ENCODE measurements around the gene CRELD2. TPM values are rescaled to one million over a fixed set of nuclear protein-coding genes. Genes with fewer than 3 reads are reported as not detected.

CRELD2 gene
- total and polyA plus RNA-seq, 3 experiments from 2014 or later: 49.4 to 53.2 (median 50.7) TPM

DNA sequence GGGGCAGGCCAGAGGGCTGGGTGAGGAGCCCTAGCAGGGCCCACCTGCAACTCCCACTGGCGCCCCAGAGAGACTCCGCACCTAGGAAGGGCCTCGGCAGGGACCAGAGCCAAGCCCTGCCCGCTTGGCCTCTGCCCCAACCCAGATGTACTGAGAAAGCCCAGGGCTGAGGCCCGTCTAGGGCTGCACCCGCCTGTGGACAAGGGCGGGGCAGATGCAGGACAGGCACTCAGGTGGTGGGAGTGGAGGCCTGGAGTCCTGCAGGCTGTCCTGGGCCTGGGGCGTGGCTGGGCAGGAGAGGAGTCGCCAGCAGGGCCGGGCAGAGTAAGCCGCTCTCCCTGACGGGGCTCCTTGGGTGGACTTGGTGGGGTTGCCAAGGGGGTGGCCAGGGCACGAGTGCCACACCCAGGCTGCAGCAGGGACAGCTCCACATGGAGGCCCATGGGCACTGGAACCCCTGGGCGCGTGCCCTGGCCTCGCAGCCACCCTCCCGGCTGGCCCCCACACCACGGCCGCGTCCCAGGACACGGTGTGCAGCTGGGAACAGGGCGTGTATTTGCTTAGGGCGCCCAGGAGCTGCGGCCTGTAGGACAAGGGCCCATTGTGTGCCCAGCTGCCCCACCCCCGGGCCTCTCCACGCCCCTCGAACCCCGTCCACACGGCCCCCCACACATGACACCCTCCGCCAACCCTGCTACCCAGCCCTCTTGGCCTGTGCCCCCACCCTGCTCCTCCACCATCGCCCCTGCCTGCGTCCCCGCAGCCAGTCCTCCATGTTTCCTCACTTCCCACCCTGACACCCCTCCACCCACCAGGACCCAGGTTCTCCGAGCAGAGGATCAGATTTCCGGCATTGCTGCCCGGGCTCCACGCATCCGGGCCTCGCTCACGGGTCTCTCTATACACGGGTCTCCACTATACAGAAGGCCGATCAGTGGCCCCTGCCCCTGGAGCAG is 30.8 kb downstream of the CRELD2 start:
- Histone ChIP-seq H3K36me3 (ENCODE audit: insufficient read depth, low read length) (no peaks in the 10 kb centered on the region), H3K4me1 (ENCODE audit: insufficient read depth, low read length) (peaks cover 16% of the 10 kb centered on the region), H3K27ac (ENCODE audit: low read depth, low read length) (no peak overlapping the region), H3K4me3 (ENCODE audit: low read length) (no peak overlapping the region), H3K27me3 (ENCODE audit: insufficient read depth, low read length, poor library complexity, severe bottlenecking) (no peaks in the 10 kb centered on the region), H3K9me3 (ENCODE audit: low read length) (no peaks in the 10 kb centered on the region)
- CTCF ChIA-PET: no interaction called here
- Mint-ChIP-seq H3K36me3 (no peaks in the 10 kb centered on the region), H3K27me3 (no peaks in the 10 kb centered on the region), H3K4me3 (no peak overlapping the region), H3K4me1 (peaks cover 9 to 13% (median 12%) of the 10 kb centered on the region in 3 donors), H3K9me3 (no peaks in the 10 kb centered on the region), H3K27ac (peak overlapping the region in 2 of 8 donors; percentile 43 to 74)
- DNase-seq: no peak
- POLR2A ChIA-PET: no interaction called here

DNA sequence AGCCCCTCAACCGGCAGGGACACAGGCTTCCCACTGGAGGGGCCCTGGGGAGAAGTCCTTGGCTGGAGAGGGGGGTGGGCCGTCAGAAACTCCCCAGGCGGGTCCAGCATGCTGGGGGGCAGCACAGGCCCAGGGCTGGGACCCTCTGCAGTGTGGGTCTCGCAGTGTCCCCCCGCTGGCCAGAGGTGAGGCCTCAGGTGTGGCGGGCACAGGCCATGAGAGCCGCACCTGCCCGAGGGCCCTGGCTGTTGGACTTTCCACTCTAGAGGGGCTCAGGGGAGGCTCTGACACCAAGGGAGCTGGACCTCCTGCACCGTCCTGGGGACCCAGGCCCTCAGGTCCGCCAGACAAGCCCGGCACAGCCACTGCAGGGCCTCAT is 31.5 kb downstream of the CRELD2 start:
- H3K9me3 ChIP-seq (ENCODE audit: low read length): no peaks in the 10 kb centered on the region
- DNase-seq: no peak
- H3K4me1 ChIP-seq (ENCODE audit: insufficient read depth, low read length): peaks cover 16% of the 10 kb centered on the region
- no peaks in the 10 kb centered on the region for H3K27me3 ChIP-seq (ENCODE audit: insufficient read depth, low read length, poor library complexity, severe bottlenecking)
- no peaks in the 10 kb centered on the region for H3K27me3 Mint-ChIP-seq
- H3K4me1 Mint-ChIP-seq: peaks cover 9 to 13% (median 12%) of the 10 kb centered on the region in 3 donors
- H3K36me3 Mint-ChIP-seq: no peaks in the 10 kb centered on the region
- H3K27ac Mint-ChIP-seq: peak overlapping the region in 1 of 8 donors; percentile 74
- no peak overlapping the region for H3K4me3 ChIP-seq (ENCODE audit: low read length)
- no peaks in the 10 kb centered on the region for H3K36me3 ChIP-seq (ENCODE audit: insufficient read depth, low read length)
- no peaks in the 10 kb centered on the region for H3K9me3 Mint-ChIP-seq
- H3K27ac ChIP-seq (ENCODE audit: low read depth, low read length): no peak overlapping the region
- CTCF ChIA-PET: no interaction called here
- no peak overlapping the region for H3K4me3 Mint-ChIP-seq
- POLR2A ChIA-PET: no interaction called here

DNA sequence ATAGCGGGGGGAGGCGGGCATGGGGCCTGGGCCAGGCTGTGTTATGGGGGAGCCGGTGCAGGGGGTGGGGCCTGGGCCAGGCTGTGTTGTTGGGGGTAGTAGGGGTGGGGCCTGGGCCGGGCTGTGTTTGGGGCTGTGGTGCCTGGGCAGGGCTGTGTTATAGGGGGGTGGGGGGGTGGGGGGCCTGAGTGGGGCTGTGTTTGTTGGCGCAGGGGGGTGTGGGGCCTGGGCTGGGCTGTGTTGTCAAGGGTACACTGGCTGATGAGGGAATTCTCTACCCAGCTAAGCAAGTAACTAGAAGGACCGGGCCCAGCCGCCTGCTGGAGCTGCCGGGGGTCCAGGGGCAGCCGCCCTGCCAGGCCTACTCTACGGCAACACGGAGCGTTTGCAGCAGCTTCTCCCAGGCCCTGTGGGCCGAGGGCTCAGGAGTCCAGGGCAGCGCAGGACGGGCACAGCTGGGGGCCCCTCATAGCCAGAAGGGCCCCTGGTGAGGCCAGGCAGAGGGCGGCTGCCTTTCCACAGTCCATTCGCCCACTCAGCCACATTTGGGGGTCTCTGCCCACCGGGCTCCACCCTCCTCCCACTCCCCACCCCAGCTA is 32.1 kb downstream of the CRELD2 start:
- no peaks in the 10 kb centered on the region for H3K9me3 ChIP-seq (ENCODE audit: low read length)
- no peaks in the 10 kb centered on the region for H3K36me3 Mint-ChIP-seq
- peaks cover 15% of the 10 kb centered on the region for H3K4me1 ChIP-seq (ENCODE audit: insufficient read depth, low read length)
- no peaks in the 10 kb centered on the region for H3K9me3 Mint-ChIP-seq
- no peak for DNase-seq
- H3K4me3 Mint-ChIP-seq: no peak overlapping the region
- H3K27me3 Mint-ChIP-seq: no peaks in the 10 kb centered on the region
- CTCF ChIA-PET: no interaction called here
- no peak overlapping the region for H3K27ac Mint-ChIP-seq
- H3K27me3 ChIP-seq (ENCODE audit: insufficient read depth, low read length, poor library complexity, severe bottlenecking): no peaks in the 10 kb centered on the region
- H3K4me3 ChIP-seq (ENCODE audit: low read length): no peak overlapping the region
- POLR2A ChIA-PET: interaction anchor here (0.7 kb wide), 1 partner anchor 21 kb away, joined by 5 read pairs; no protein-coding TSS in a partner anchor
- H3K4me1 Mint-ChIP-seq: peaks cover 6 to 12% (median 7%) of the 10 kb centered on the region in 3 donors
- H3K36me3 ChIP-seq (ENCODE audit: insufficient read depth, low read length): no peaks in the 10 kb centered on the region
- H3K27ac ChIP-seq (ENCODE audit: low read depth, low read length): no peak overlapping the region

DNA sequence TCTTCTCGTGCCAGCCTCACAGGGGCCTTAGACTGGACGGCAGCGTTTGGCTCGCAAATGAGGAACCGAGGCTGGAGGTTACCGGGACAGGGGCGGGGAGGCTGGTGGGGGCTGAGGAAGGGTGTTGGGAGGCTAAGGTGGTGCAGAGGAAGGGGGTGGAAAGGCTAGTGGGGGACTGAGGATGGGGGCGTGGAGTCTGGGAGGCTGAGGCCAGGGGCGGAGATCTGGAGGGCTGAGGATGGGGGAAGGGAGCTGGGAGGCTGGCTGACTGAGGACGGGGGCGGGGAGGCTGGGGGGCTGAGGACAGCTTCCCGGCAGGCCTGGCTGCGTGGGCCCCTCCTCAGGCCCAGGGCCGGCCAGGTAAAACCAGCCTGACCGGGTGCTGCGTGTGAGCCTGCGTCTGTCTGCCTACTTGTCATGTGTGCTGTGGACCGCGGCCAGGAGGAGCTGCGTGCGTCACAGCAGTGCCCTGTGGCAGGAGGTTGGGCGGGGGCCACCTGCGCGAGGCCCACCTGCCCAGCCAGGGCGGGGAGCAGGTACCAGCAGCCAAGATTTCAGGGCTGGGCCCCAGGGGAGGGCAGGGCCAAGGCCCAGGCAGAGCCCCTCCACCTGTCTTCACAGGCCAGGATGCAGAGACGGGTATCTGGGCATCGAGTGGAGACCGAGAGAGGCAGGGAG is 32.7 kb downstream of the CRELD2 start:
- Histone ChIP-seq H3K27me3 (ENCODE audit: insufficient read depth, low read length, poor library complexity, severe bottlenecking) (no peaks in the 10 kb centered on the region), H3K4me3 (ENCODE audit: low read length) (no peak overlapping the region), H3K27ac (ENCODE audit: low read depth, low read length) (no peak overlapping the region), H3K36me3 (ENCODE audit: insufficient read depth, low read length) (no peaks in the 10 kb centered on the region), H3K9me3 (ENCODE audit: low read length) (no peaks in the 10 kb centered on the region), H3K4me1 (ENCODE audit: insufficient read depth, low read length) (peaks cover 8% of the 10 kb centered on the region)
- no peak overlapping the region for H3K4me3 Mint-ChIP-seq
- H3K9me3 Mint-ChIP-seq: no peaks in the 10 kb centered on the region
- ChIA-PET POLR2A (interaction anchor here (0.7 kb wide), 1 partner anchor 21 kb away, joined by 5 read pairs; no protein-coding TSS in a partner anchor), CTCF (no interaction called here)
- no peaks in the 10 kb centered on the region for H3K36me3 Mint-ChIP-seq
- H3K4me1 Mint-ChIP-seq: peaks cover 0 to 5% (median 2%) of the 10 kb centered on the region in 3 donors
- H3K27me3 Mint-ChIP-seq: no peaks in the 10 kb centered on the region
- no peak for DNase-seq
- H3K27ac Mint-ChIP-seq: peak overlapping the region in 1 of 8 donors; percentile 54

DNA sequence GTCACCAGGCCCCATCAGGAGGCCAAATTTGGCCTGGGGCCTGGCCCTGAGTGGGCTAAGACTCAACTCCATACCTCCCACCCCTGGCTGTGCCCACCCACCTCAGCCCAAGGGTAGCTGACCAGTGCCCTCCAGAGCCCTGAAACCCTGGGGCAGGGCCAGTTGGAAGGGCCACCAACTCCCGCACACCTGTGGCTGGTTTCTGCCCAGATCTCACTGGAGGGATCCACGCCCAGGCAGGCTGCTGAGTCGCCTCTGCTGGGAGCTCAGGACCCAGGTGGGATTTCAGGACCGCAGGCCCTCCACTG is 33.2 kb downstream of the CRELD2 start:
- H3K9me3 Mint-ChIP-seq: no peaks in the 10 kb centered on the region
- Histone ChIP-seq H3K36me3 (ENCODE audit: insufficient read depth, low read length) (no peaks in the 10 kb centered on the region), H3K27me3 (ENCODE audit: insufficient read depth, low read length, poor library complexity, severe bottlenecking) (no peaks in the 10 kb centered on the region), H3K27ac (ENCODE audit: low read depth, low read length) (no peak overlapping the region), H3K9me3 (ENCODE audit: low read length) (no peaks in the 10 kb centered on the region), H3K4me3 (ENCODE audit: low read length) (no peak overlapping the region), H3K4me1 (ENCODE audit: insufficient read depth, low read length) (peaks cover 3% of the 10 kb centered on the region)
- H3K36me3 Mint-ChIP-seq: no peaks in the 10 kb centered on the region
- H3K27ac Mint-ChIP-seq: no peak overlapping the region
- H3K4me1 Mint-ChIP-seq: peaks cover 0 to 1% (median 0%) of the 10 kb centered on the region in 3 donors
- DNase-seq: no peak
- ChIA-PET POLR2A (no interaction called here), CTCF (no interaction called here)
- H3K27me3 Mint-ChIP-seq: no peaks in the 10 kb centered on the region
- no peak overlapping the region for H3K4me3 Mint-ChIP-seq

DNA sequence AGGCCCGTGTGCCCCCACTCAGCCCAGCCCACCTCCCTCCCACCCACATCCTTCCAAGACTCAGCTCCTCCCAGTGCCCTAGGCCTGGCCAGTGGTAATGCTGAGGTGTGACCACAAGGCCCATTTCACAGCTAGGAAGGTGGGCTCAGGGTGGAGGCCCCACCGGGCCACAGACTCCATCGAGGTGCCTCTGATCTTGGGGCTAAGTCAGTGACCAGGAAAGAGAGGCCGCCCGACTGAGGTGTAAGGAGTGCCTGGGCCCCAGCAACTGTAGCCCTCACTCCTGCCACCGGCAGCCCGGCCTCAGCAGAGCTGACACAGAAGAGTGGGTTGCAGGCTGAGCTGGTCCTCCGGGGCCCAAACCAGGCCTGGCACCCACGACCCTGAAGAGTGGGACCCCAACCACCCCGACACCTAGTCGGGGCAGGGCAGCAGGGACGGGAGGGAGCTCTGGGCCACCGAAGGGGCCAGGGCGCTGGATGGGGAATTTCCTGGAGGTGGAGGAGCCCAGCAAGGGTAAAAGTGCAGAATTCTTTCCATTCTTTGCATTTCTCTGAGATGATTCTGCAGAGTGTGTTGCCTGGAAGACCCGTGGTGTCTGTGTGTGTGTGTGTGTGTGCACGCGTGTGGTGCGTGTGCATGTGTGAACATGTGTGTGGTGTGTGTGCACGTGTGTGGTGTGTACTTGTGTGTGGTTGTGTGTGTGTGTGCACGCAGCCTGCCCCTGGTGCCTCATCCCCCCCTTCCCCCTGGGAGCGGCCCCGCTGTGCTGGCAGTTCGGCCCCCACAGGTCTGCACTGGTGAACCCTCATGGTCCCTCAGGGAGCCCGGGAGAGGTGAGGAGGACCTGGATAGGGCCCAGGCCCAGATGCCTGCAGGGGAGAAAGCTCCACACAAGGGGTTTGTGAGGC is 33.8 kb downstream of the CRELD2 start:
- Mint-ChIP-seq H3K4me1 (peaks cover 0 to 2% (median 0%) of the 10 kb centered on the region in 3 donors), H3K27me3 (peaks cover 0 to 2% of the 10 kb centered on the region in 2 donors), H3K4me3 (no peak overlapping the region), H3K36me3 (no peaks in the 10 kb centered on the region), H3K27ac (no peak overlapping the region), H3K9me3 (no peaks in the 10 kb centered on the region)
- Histone ChIP-seq H3K27ac (ENCODE audit: low read depth, low read length) (no peak overlapping the region), H3K36me3 (ENCODE audit: insufficient read depth, low read length) (no peaks in the 10 kb centered on the region), H3K27me3 (ENCODE audit: insufficient read depth, low read length, poor library complexity, severe bottlenecking) (no peaks in the 10 kb centered on the region), H3K4me1 (ENCODE audit: insufficient read depth, low read length) (no peaks in the 10 kb centered on the region), H3K9me3 (ENCODE audit: low read length) (no peaks in the 10 kb centered on the region), H3K4me3 (ENCODE audit: low read length) (no peak overlapping the region)
- DNase-seq: no peak
- ChIA-PET POLR2A (no interaction called here), CTCF (no interaction called here)

DNA sequence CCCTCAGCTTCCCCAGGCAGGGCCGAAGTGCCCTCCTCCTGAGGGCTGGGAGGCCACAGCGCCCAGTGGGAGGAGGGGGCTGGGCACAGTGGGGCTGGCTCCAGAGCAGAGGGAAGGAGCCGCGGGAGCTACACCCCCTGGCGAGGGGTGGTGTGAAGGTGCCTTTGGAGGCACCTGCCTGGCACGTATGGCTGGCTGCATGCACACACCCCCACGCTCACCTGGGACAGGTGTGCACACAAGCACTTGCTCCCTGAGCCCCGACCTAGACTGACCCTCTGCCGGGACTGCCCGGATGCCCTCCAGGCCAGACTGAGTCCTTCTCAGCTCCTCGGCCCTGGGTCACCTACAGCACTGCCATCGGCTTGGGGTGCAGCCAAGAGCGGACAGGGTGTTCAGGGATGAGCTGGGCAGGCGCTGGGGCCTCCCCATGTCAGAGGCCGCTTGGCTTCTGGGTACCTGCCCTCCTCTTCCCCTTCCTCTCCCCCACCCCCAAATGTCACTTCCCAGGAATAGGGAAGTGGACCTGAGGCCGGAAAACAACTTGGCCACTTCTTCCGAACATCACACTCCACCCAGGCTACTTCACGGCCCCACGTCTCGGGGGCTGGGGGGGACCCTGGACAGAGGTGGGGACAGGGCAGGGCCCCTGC is 34.7 kb downstream of the CRELD2 start:
- H3K36me3 Mint-ChIP-seq: no peaks in the 10 kb centered on the region
- no peaks in the 10 kb centered on the region for H3K27me3 ChIP-seq (ENCODE audit: insufficient read depth, low read length, poor library complexity, severe bottlenecking)
- H3K4me1 Mint-ChIP-seq: peaks cover 0 to 2% (median 0%) of the 10 kb centered on the region in 3 donors
- no peaks in the 10 kb centered on the region for H3K36me3 ChIP-seq (ENCODE audit: insufficient read depth, low read length)
- H3K27ac ChIP-seq (ENCODE audit: low read depth, low read length): no peak overlapping the region
- H3K4me1 ChIP-seq (ENCODE audit: insufficient read depth, low read length): no peaks in the 10 kb centered on the region
- H3K4me3 Mint-ChIP-seq: no peak overlapping the region
- H3K9me3 ChIP-seq (ENCODE audit: low read length): no peaks in the 10 kb centered on the region
- peaks cover 0 to 2% of the 10 kb centered on the region in 2 donors for H3K27me3 Mint-ChIP-seq
- no peak for DNase-seq
- H3K9me3 Mint-ChIP-seq: no peaks in the 10 kb centered on the region
- CTCF ChIA-PET: no interaction called here
- H3K4me3 ChIP-seq (ENCODE audit: low read length): no peak overlapping the region
- H3K27ac Mint-ChIP-seq: no peak overlapping the region
- POLR2A ChIA-PET: no interaction called here

All from CD8-positive, alpha-beta memory T cell (primary cell).